ENCODE data around the gene YBX2.

- TF ChIP-seq TARDBP (IDR thresholded peaks at IDR 0.05) (no peak), ZNF384 (IDR thresholded peaks at IDR 0.05) (no peak), FOXM1 (IDR thresholded peaks at IDR 0.05; ENCODE audit: borderline replicate concordance) (no peak), PKNOX1 (IDR thresholded peaks at IDR 0.05) (no peak), SP1 (IDR thresholded peaks at IDR 0.05) (no peak), BHLHE40 (IDR thresholded peaks at IDR 0.05; ENCODE audit: borderline replicate concordance) (no peak), ELF4 (IDR thresholded peaks at IDR 0.05) (no peak), LEF1 (IDR thresholded peaks at IDR 0.05; ENCODE audit: borderline replicate concordance) (no peak)
Observed at GRCh38 chr17:7284911-7285310, 9.5 kb downstream of the YBX2 start.

Measured in HEK293T (cell line).